ENCODE results near the gene MOB2. TPM values are rescaled to one million over a fixed set of nuclear protein-coding genes. Genes with fewer than 3 reads are reported as not detected.

MOB2 gene
- total RNA-seq, 2 experiments from 2014 or later, result 22.4 to 27.5 TPM

GRCh38 chr11:1466784-1467183 lies 19.8 kb downstream of the MOB2 start:
- Histone ChIP-seq H3K9me2 (ENCODE audit: insufficient read depth, low read length) (no peaks in the 10 kb centered on the region), H3K36me3 (ENCODE audit: insufficient read depth, low read length) (no peaks in the 10 kb centered on the region), H4K20me1 (ENCODE audit: insufficient read depth, low read length) (no peaks in the 10 kb centered on the region), H3K9me3 (ENCODE audit: low read length) (no peaks in the 10 kb centered on the region), H3K4me2 (ENCODE audit: low read length) (no peak overlapping the region), H2AFZ (ENCODE audit: low read length) (no peak overlapping the region), H3K4me3 (ENCODE audit: low read depth, low read length, poor library complexity, severe bottlenecking) (no peak overlapping the region), H3K79me2 (ENCODE audit: insufficient read depth, low read depth, low read length) (no peaks in the 10 kb centered on the region), H3K27ac (ENCODE audit: low read depth, low read length, poor library complexity, severe bottlenecking) (no peak overlapping the region), H3K4me1 (ENCODE audit: insufficient read depth, low read length, poor library complexity, severe bottlenecking) (no peaks in the 10 kb centered on the region)
- DNase-seq (ENCODE audit: low spot score), result no peak
- ChIA-PET CTCF (ENCODE audit: unreplicated experiment) (no interaction called here), POLR2A (no interaction called here)
- intact Hi-C loops (cut with micrococcal nuclease; ENCODE audit: unreplicated experiment), result no loop called here
- TF ChIP-seq EZH2phosphoT487 (IDR thresholded peaks at IDR 0.05; ENCODE audit: borderline replicate concordance, low read depth, low read length) (no peak), CTCF (conservative IDR thresholded peaks at IDR 0.05; ENCODE audit: low read length) (no peak)
- BruUV-seq (replicated peaks), result no TSS peak

GRCh38 chr11:1463056-1463455 lies 23.5 kb downstream of the MOB2 start:
- Histone ChIP-seq H2AFZ (ENCODE audit: low read length) (no peak overlapping the region), H3K27ac (ENCODE audit: low read depth, low read length, poor library complexity, severe bottlenecking) (no peak overlapping the region), H3K9me3 (ENCODE audit: low read length) (no peaks in the 10 kb centered on the region), H3K4me2 (ENCODE audit: low read length) (no peak overlapping the region), H4K20me1 (ENCODE audit: insufficient read depth, low read length) (no peaks in the 10 kb centered on the region), H3K9me2 (ENCODE audit: insufficient read depth, low read length) (no peaks in the 10 kb centered on the region), H3K4me3 (ENCODE audit: low read depth, low read length, poor library complexity, severe bottlenecking) (no peak overlapping the region), H3K79me2 (ENCODE audit: insufficient read depth, low read depth, low read length) (no peaks in the 10 kb centered on the region), H3K36me3 (ENCODE audit: insufficient read depth, low read length) (no peaks in the 10 kb centered on the region), H3K4me1 (ENCODE audit: insufficient read depth, low read length, poor library complexity, severe bottlenecking) (no peaks in the 10 kb centered on the region)
- TF ChIP-seq EZH2phosphoT487 (IDR thresholded peaks at IDR 0.05; ENCODE audit: borderline replicate concordance, low read depth, low read length), result no peak
- TF ChIP-seq CTCF (conservative IDR thresholded peaks at IDR 0.05; ENCODE audit: low read length), result no peak
- DNase-seq (ENCODE audit: low spot score), result no peak
- ChIA-PET POLR2A (no interaction called here), CTCF (ENCODE audit: unreplicated experiment) (interaction anchor here (0.6 kb wide), 1 partner anchor 93 kb away, joined by 3 read pairs; no protein-coding TSS in a partner anchor)
- intact Hi-C loops (cut with micrococcal nuclease; ENCODE audit: unreplicated experiment), result no loop called here
- BruUV-seq (replicated peaks), result no TSS peak

GRCh38 chr11:1462698-1462975 lies 23.9 kb downstream of the MOB2 start:
- BruUV-seq (replicated peaks), result no TSS peak
- Histone ChIP-seq H3K4me3 (ENCODE audit: low read depth, low read length, poor library complexity, severe bottlenecking) (no peak overlapping the region), H3K9me3 (ENCODE audit: low read length) (no peaks in the 10 kb centered on the region), H3K36me3 (ENCODE audit: insufficient read depth, low read length) (no peaks in the 10 kb centered on the region), H3K79me2 (ENCODE audit: insufficient read depth, low read depth, low read length) (no peaks in the 10 kb centered on the region), H4K20me1 (ENCODE audit: insufficient read depth, low read length) (no peaks in the 10 kb centered on the region), H3K27ac (ENCODE audit: low read depth, low read length, poor library complexity, severe bottlenecking) (no peak overlapping the region), H2AFZ (ENCODE audit: low read length) (no peak overlapping the region), H3K4me1 (ENCODE audit: insufficient read depth, low read length, poor library complexity, severe bottlenecking) (no peaks in the 10 kb centered on the region), H3K9me2 (ENCODE audit: insufficient read depth, low read length) (no peaks in the 10 kb centered on the region), H3K4me2 (ENCODE audit: low read length) (no peak overlapping the region)
- intact Hi-C loops (cut with micrococcal nuclease; ENCODE audit: unreplicated experiment), result no loop called here
- ChIA-PET POLR2A (no interaction called here), CTCF (ENCODE audit: unreplicated experiment) (no interaction called here)
- DNase-seq (ENCODE audit: low spot score), result no peak
- TF ChIP-seq CTCF (conservative IDR thresholded peaks at IDR 0.05; ENCODE audit: low read length) (no peak), EZH2phosphoT487 (IDR thresholded peaks at IDR 0.05; ENCODE audit: borderline replicate concordance, low read depth, low read length) (no peak)
